Dedifferentiated amniotic fluid mesenchymal stem cell (primary cell): Measurements from ENCODE around the gene MAGI1.

Experiments used
- DNase-seq: peaks from one replicate; pipeline ENCODE4 v3.0.0-alpha.2; 2016; ENCODE audit errors: extremely low spot score

The MAGI1 gene

GRCh38 chr3:65796676-65797075 lies 242.0 kb downstream of the MAGI1 start:
- DNase-seq, result no peak

- DNase-seq, result no peak
These were observed 243.6 kb downstream of the MAGI1 start for GRCh38 chr3:65795166-65795565.

DNA sequence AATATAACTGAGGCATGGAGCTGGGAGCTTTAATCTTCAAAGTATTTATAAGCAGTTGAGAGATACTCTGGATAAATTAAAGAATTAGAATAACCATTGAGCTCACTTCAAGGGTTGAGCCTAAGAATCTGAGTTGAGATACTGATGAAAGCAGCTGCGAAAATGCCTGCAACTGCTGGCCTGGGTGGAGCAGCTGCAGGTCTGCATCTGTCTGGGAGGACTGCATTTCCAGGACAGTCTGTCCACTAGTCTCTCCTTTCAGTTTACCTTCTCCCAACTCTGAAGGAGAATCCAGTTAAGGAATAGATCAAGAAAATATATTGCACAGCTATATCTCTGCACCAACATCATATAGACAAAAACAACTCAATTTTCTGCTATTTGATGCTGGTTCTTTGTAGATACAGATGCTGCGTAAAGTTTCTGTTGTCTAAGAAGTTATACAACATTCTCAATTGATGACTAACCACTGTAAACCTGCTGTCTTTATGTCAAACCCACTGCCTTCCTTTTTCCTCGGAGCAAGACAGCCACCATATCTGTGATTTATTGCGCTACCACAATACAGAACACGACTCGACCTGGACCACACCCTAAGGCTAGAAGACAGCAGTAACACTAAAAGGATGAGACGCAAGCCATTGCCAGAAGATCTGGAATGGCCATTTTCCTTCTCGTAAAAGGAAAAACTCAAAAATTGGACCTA lies 245.1 kb downstream of the MAGI1 start:
- DNase-seq, result no peak

DNA sequence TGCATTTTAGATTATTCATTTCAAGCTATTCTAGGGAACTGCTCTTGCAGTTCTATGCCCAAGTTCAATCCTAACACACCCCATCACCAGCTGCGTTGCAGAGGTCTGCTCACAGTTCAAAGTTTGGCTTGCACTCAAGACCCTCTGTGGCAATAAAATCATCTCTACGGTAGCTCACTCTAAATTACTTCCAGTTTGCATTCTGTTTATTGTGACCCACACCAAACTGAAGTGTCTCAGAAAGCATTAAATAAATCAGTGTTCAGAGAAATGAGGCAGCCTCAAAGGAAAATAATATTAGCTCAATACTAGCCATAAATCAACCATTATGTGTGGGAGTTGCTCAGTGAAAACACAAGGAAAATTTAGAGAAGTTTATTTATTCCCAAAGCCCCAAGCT lies 250.3 kb downstream of the MAGI1 start:
- no peak for DNase-seq

DNA sequence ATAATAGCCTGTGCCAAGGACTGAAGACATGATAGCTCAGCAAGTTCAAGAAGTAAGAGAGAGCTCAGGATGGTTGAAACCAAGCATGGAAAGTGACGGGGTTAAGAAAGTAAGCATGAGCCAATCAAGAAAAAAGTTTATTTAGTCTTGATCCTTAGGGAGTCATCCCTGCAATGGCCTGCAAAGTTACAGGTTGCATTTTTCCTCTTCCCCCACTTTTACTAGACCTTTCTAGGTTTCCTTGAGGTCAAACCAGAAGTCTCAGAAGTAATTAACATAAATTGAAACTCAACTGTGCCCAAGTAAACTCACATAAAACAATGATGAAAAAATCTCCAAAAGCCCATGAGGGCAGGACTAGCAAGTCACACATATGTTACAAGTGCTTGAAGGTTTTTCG lies 250.9 kb downstream of the MAGI1 start:
- no peak for DNase-seq

DNA sequence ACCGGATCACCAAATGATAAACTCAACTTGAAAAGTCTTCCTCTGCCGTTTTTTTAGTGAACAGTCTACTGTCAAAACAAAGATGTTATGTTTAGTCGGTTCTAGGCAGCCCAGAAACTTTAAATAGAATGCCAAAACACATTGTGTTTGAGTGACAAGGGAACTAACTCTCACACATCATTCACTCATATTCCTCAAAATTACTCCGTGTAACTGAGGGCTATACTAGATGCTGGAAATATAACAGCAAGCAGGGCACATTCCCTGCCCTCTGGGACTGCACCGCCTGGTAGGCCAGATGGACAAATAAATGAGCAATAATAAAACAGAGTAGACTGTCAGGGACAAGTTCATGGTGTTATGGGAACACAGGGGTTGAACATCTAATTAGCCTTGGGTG lies 251.4 kb downstream of the MAGI1 start:
- no peak for DNase-seq

DNA sequence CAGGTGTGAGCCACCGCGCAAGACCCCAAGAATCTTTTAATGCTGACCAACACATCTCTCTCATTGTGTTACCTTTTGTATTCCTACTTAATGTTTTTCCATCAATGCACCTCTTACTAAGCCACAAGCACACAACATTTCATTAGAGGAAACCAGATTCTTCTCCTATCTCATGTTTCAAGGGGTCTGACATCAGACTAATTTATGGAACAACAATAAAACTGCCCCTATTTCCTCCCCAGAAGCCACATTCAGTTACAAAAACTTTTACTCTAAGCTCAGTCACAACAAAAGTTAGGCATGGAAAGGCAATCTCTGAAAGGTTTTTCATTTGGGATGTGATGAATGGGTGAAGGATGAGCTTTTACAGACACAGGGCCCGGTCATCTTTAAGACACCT lies 251.8 kb downstream of the MAGI1 start:
- no peak for DNase-seq

DNA sequence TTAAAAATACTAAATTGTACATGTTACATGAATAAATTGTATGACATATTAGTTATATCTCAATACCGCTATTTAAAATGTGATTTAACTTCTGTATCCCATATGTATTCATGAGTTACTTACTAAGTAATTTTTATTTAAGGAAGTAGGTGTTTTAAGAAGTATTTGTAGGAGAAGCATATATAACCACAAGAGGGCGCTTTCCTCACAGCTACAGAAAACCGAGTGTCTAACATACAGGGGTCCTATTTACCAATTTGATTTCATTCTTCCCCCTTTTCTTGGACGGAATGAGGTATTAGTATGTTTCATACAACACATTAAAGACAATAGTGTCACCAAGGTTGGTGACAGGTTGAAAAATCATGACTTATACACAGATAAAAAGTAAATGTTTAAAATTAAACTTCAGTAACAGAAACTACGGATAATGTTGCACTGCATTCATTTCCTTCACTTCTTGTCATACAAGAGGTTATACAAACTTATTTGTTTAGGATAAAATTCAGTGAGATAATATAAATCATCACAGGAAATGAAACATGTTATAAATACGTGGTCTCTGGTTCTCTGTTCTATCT lies 253.6 kb downstream of the MAGI1 start:
- peak; percentile 67 for DNase-seq

GRCh38 chr3:65783117-65783516 lies 255.6 kb downstream of the MAGI1 start:
- no peak for DNase-seq

DNA sequence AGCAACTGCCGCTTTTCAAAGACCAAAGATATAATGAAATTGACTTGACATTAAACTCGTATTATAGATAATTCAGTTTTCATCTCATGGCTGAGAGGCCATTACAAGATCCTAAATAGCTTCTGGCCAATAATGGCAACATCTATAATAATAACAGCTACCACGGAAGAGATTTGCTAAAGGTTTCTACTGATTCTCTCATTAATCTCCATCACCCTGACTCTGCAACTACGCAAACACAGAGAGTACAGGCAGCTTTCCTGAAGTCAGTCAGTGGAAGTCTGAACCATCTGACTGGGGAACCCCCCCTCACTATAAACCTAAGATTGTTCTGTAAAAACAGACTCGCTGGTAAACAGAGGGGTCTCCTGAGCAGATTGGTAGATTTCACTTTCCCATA lies 257.1 kb downstream of the MAGI1 start:
- DNase-seq, result no peak

- DNase-seq, result no peak
These were observed 259.3 kb downstream of the MAGI1 start for GRCh38 chr3:65779390-65779789.

DNA sequence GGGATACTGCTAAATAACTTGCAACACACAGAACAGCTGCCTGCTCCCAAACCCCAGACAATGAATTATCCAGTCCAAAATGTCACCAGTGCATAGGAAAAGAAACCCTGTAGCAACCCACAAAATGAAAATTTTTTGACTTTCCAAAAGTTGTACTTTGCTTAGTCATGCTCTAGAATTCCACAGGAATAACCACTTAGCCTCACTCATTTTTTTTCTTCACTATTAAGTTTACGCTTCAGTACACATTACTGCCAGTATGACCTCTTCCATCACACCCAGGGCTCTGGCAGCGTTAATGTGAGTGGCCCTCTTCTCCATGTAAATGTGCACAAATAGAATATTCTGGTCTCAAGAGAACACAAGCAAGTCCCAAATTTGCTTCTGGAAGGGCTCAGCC lies 259.8 kb downstream of the MAGI1 start:
- no peak for DNase-seq

DNA sequence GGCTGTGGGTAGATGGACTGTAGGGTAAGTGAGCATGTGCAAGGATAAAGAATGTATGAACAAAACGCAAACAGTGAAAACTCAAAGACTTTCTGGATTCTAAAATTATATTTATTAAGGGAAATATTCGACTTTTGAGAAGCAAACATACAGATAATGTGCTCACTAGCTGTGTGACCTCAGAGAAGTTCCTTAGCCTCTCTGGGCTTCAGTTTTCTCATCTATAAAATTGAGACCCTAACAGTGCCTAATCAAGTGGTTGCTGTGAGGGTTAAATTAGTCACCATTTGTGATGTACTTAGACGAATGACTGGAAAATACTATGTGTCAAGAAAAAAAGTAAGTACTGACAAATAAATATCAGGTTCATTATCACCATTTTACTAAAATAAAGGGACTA lies 261.7 kb downstream of the MAGI1 start:
- no peak for DNase-seq

GRCh38 chr3:65776494-65776893 lies 262.2 kb downstream of the MAGI1 start:
- peak; percentile 74 for DNase-seq

DNA sequence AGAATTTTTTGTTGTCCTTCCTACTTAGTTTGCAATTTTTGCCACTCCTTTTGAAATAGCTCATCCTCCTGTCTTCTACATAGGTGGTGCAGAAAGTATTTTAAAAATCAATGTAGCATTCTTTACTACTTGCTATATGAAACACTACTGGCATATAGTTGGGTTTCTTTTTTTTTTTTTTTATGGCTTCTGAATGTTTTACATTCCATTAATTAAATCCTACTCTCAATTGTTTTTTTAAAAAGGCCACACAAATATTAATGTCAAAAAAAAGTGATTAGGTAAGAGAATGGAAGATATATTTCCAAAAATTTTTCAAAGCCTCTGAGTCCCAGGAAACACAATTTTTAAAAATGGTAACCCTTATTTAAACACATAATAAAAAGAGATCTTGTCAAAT lies 262.6 kb downstream of the MAGI1 start:
- no peak for DNase-seq

DNA sequence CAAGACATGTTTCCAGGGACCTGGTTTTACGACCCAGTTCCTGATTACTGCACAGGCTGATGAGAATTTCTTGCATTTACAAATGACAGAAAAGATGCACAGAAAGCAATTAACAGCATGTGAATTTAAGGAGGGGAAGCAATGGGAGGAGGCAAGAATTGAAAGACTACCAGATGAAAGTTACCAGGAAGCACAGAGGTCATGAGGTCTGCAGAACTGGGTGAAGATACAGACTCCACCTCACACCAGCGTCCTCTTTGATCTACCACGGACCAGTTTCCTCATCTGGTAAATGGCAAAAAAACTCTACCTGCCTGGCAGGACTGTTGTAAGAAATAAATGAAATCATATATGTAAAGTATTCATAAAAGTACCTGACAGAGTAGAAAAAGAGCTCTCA lies 266.0 kb downstream of the MAGI1 start:
- no peak for DNase-seq

GRCh38 chr3:65767551-65767950 lies 271.2 kb downstream of the MAGI1 start:
- no peak for DNase-seq

GRCh38 chr3:65762235-65762580 lies 276.5 kb downstream of the MAGI1 start:
- DNase-seq, result no peak

GRCh38 chr3:65761446-65762234 lies 277.1 kb downstream of the MAGI1 start:
- no peak for DNase-seq

GRCh38 chr3:65758876-65759598 lies 279.7 kb downstream of the MAGI1 start:
- peak; percentile 51 for DNase-seq

DNA sequence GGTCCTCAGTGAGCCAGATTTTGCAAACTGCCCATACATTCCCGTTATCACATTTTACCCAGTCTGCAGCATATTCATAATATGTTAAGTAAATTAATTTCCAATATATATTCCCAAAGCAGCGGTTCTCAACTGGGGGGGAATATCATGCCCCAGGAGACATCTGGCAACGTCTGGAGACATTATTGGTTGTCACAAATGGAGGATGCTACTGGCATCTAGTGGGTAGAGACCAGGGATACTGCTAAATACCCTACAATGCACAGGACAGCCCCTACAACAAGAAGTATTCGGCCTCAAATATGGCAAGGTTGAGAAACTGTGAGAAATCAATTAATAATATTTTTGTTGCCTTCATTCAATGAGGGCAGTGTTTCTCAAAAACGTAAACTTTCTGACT lies 280.3 kb downstream of the MAGI1 start:
- DNase-seq, result no peak

GRCh38 chr3:65752636-65753035 lies 286.1 kb downstream of the MAGI1 start:
- no peak for DNase-seq
